Measurements from ENCODE around the gene NCL. TPM values are rescaled to one million over a fixed set of nuclear protein-coding genes. Genes with fewer than 3 reads are reported as not detected.

The NCL gene
- total and polyA plus RNA-seq, 2 of the 4 experiments (the other 2 are of a cell fraction) = 267 to 289 TPM

DNA sequence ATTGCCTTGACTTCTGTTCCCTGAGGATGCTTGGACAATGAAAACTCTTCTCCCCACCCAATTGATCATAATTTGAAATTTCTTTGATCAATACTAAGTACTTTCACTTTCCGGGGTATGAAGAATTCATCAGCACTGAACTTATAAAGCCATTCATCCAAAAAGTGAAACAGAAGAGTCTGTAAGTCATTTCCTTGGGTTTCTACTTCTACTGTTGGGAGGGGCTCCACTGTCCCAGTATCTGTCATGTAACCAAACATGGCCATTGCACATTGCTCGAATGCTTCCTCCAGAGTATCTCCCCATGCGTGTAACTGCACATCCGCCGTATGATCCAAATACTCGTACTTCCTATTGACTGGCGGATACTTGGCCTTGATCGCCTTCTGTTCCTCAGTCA is 30.3 kb downstream of the NCL start:
- POLR2A ChIA-PET (ENCODE audit: unreplicated experiment) = no interaction called here
- no peak overlapping the region for H2AK9ac ChIP-seq (replicated peaks; ENCODE audit: low read depth, low read length, poor library complexity)

More for the DNA sequence above, 30.3 kb downstream of the NCL start:
- Histone ChIP-seq H3K9me3 (ENCODE audit: control insufficient read depth, insufficient read depth, low read length) (peaks cover 8% of the 10 kb centered on the region), H4K5ac (ENCODE audit: low read depth, low read length) (no peak overlapping the region), H3K56ac (ENCODE audit: extremely low read depth, insufficient read depth, low read length) (no peak overlapping the region), H3K79me1 (ENCODE audit: low read depth in 1 of 2, low read length in 2 of 2) (no peaks in the 10 kb centered on the region), H3K27me3 (ENCODE audit: control insufficient read depth, insufficient read depth, low read length) (peaks cover 2% of the 10 kb centered on the region; the same call in 1 of the 2 replicates), H3K4me2 (ENCODE audit: low read depth, low read length) (no peak overlapping the region), H3K4ac (ENCODE audit: low read depth, low read length) (no peak overlapping the region), H3K27ac (ENCODE audit: insufficient read depth, low read length) (no peak overlapping the region), H2BK20ac (ENCODE audit: low read depth, low read length) (no peak overlapping the region), H3K14ac (replicated peaks; ENCODE audit: low read depth, low read length) (no peak overlapping the region), H2AK5ac (ENCODE audit: low read depth, low read length) (no peak overlapping the region), H3K4me1 (ENCODE audit: control insufficient read depth, insufficient read depth, low read length) (no peaks in the 10 kb centered on the region), H3K18ac (ENCODE audit: low read depth, low read length) (no peak overlapping the region), H4K20me1 (ENCODE audit: insufficient read depth, low read length) (no peaks in the 10 kb centered on the region), H2BK15ac (ENCODE audit: low read depth, low read length) (no peak overlapping the region), H2AFZ (replicated peaks; ENCODE audit: low read length, poor library complexity) (no peak overlapping the region), H3K9ac (ENCODE audit: low read depth, low read length) (no peak overlapping the region), H3K4me3 (ENCODE audit: insufficient read depth, low read depth, low read length) (no peak overlapping the region), H2BK5ac (ENCODE audit: low read depth, low read length, poor library complexity, severe bottlenecking) (no peak overlapping the region), H2BK120ac (ENCODE audit: low read depth, low read length) (no peak overlapping the region), H3K36me3 (ENCODE audit: control insufficient read depth, insufficient read depth, low read length) (no peaks in the 10 kb centered on the region), H3K23ac (ENCODE audit: low read depth, low read length) (no peak overlapping the region), H4K8ac (ENCODE audit: low read depth in 2 of 2, low read length in 2 of 2) (no peak overlapping the region), H3K9me1 (ENCODE audit: insufficient read depth, low read length) (no peaks in the 10 kb centered on the region), H4K91ac (ENCODE audit: insufficient read depth, low read depth, low read length) (no peak overlapping the region)
- DNase-seq (no peak), ATAC-seq (ENCODE audit: low read depth) (no peak)
- in situ Hi-C loops (cut with MboI; ENCODE audit: low sequenced_read_pairs) (no loop called here), intact Hi-C loops (cut with micrococcal nuclease) (no loop called here), dilution Hi-C loops (cut with HindIII; ENCODE audit: low sequenced_read_pairs, unreplicated experiment) (no loop called here)
- no TSS peak for BruUV-seq (replicated peaks)
- WGBS, 2 experiments (ENCODE audit: extremely low coverage in 2 of 2, insufficient read length in 1 of 2) = 88% methylated on average over 7 of the region's 8 CpGs; no CpG with 5 or more reads in 1 of the 2 experiments
- TF ChIP-seq POLR2A (IDR thresholded peaks at IDR 0.05; ENCODE audit: low read depth, low read length) (no peak), CEBPB (IDR thresholded peaks at IDR 0.05; ENCODE audit: low read depth, low read length) (no peak), MAZ (IDR thresholded peaks at IDR 0.05; ENCODE audit: borderline replicate concordance, low read depth, low read length) (no peak), RFX5 (IDR thresholded peaks at IDR 0.05; ENCODE audit: low read depth, low read length) (no peak)
- CTCF ChIA-PET = interaction anchor here (0.6 kb wide), 1 partner anchor 18 kb away, joined by 6 read pairs; no protein-coding TSS in a partner anchor
